Esophagus squamous epithelium (tissue), 5 donors: ENCODE data around the gene NANOS3. TPM values are rescaled to one million over a fixed set of nuclear protein-coding genes. Genes with fewer than 3 reads are reported as not detected.

Experiments used
- DNase-seq: peaks from one replicate; lab custom pipeline; 2025; lab: John Stamatoyannopoulos, UW
- H3K27ac ChIP-seq, 4 donors: fragments of 200-600 bp; sonication (generic); one replicate each; pipeline ENCODE4 v1.5.1; 2016 to 2019; ENCODE audit warnings: mild to moderate bottlenecking in 1 of 4
- H3K27me3 ChIP-seq, 4 donors: fragments of 200-600 bp; sonication (generic); 1 replicate in 3 of 4; 2 replicates in 1 of 4; pipeline versions ENCODE4 v1.5.1 to v1.6.0; 2017 to 2021; ENCODE audit warnings: antibody characterized with exemption in 1 of 4
- H3K36me3 ChIP-seq, 3 donors: fragments of 200-600 bp; sonication (generic); one replicate each; pipeline ENCODE4 v1.5.1; 2016 to 2019
- H3K4me1 ChIP-seq, 3 donors: fragments of 200-600 bp; sonication (generic); one replicate each; pipeline ENCODE4 v1.5.1; 2017 to 2019
- H3K4me3 ChIP-seq, 4 donors: fragments of 200-600 bp; sonication (generic); 1 replicate in 3 of 4; 2 replicates in 1 of 4; pipeline ENCODE4 v1.5.1; 2016 to 2019; ENCODE audit warnings: mild to moderate bottlenecking in 2 of 4, moderate library complexity in 1 of 4
- H3K9me3 ChIP-seq, 3 donors: fragments of 200-600 bp; sonication (generic); one replicate each; pipeline ENCODE4 v1.5.1; 2016 to 2019
- POLR2A ChIP-seq, 4 donors: fragments of 450-650 bp; IDR thresholded peaks; one replicate each; pipeline ENCODE4 v1.6.1; 2017; ENCODE audit warnings: antibody characterized with exemption in 4 of 4, mild to moderate bottlenecking in 4 of 4, moderate library complexity in 3 of 4
- WGBS, 2 donors: methylation state at CpG; one replicate each; pipeline ENCODE4 v1.1.5; 2018; 5-methylcytosine and 5-hydroxymethylcytosine counted together
- intact Hi-C: fragments of 100-400 bp; cut with DNase I; formaldehyde crosslinking; loops from one replicate; pipeline ENCODE4 v1.15.0; 2022
- total RNA-seq, 4 donors: library from RNA; depleted of rRNA; stranded (reverse); fragments of >200 nt; gene quantifications; one replicate each; pipeline ENCODE4 v1.1.0, GENCODE V29; 2016
- TF ChIP-seq, protein P1 (sequence below), 6 experiments: fragments of 450-650 bp in 4 of 6; fragments of 200-600 bp in 2 of 6; sonication (generic) in 2 of 6; IDR thresholded peaks; one replicate each; pipeline ENCODE4 v1.5.1; 2016 to 2019; ENCODE audit warnings: antibody characterized with exemption in 6 of 6, mild to moderate bottlenecking in 4 of 6, moderate library complexity in 4 of 6
- donor health status: DM: yes; HTN: yes; CAD: no.

Gene NANOS3
- total RNA-seq, 4 donors from 2014 or later = not detected

DNA sequence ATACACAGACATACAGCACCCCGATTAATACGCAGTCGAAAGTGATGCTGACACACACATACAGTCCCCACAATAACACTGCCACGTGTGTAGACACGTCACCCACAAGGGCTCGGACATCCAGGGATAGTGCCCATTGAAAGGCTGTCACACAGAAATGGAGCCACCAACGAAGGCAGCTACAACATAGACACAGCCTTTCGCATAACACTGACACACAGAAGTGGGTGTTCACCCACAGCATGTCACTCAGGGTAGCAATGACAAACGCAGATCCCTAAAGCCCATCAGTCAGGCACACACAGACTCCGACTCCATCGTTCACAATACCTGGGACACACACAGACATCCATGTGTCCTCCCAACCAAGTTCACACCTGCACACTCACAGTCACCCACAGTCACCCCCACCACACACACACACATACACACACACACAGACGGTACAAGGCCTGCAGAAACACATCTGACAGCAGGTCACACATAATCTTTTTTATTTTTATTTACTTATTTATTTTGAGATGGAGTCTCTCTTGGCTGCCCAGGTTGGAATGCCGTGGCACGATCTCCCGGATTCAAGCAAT is 10.4 kb upstream of the NANOS3 start:
- intact Hi-C loops = loop anchor here (10.0 kb wide), 1 partner anchor 272 kb away; no protein-coding TSS in a partner anchor
- H3K27me3 ChIP-seq = peaks cover 0 to 19% (median 0%) of the 10 kb centered on the region in 4 donors
- no peaks in the 10 kb centered on the region for H3K36me3 ChIP-seq
- peaks cover 10 to 43% (median 18%) of the 10 kb centered on the region in 3 donors for H3K4me1 ChIP-seq
- DNase-seq = no peak
- H3K4me3 ChIP-seq = peak overlapping the region in 3 of 4 donors; percentile 59 to 88 (median 73)
- 70 to 76% methylated on average over 11 to 15 of the region's 15 CpGs for WGBS, 2 donors
- no peak for TF ChIP-seq POLR2A (IDR thresholded peaks at IDR 0.05)
- H3K9me3 ChIP-seq = no peaks in the 10 kb centered on the region
- peak overlapping the region in 1 of 4 donors; percentile 67 for H3K27ac ChIP-seq

DNA sequence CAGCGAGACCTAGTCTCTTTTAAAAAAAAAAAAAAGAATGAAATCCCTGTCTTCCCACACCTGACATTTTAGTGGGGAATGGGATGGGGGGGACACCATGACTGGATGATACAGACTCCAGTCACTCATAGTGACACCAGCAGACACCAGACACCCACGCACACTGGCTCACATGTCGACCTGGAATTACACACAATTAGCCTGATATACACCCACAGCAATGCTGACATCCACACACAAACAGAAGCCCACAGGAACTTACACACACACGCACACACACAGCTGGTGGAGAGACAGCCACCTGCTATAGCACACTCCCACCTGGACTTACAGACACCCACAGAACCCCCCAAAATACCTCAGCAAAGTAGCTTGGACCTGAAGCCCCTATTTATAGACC is 8.3 kb upstream of the NANOS3 start:
- H3K4me3 ChIP-seq = no peak overlapping the region
- no peaks in the 10 kb centered on the region for H3K36me3 ChIP-seq
- WGBS, 2 donors = 62 to 75% methylated on average over 4 of the region's 4 CpGs
- H3K27ac ChIP-seq = no peak overlapping the region
- no peak for DNase-seq
- no peak for TF ChIP-seq POLR2A (IDR thresholded peaks at IDR 0.05)
- TF ChIP-seq, protein P1, sequence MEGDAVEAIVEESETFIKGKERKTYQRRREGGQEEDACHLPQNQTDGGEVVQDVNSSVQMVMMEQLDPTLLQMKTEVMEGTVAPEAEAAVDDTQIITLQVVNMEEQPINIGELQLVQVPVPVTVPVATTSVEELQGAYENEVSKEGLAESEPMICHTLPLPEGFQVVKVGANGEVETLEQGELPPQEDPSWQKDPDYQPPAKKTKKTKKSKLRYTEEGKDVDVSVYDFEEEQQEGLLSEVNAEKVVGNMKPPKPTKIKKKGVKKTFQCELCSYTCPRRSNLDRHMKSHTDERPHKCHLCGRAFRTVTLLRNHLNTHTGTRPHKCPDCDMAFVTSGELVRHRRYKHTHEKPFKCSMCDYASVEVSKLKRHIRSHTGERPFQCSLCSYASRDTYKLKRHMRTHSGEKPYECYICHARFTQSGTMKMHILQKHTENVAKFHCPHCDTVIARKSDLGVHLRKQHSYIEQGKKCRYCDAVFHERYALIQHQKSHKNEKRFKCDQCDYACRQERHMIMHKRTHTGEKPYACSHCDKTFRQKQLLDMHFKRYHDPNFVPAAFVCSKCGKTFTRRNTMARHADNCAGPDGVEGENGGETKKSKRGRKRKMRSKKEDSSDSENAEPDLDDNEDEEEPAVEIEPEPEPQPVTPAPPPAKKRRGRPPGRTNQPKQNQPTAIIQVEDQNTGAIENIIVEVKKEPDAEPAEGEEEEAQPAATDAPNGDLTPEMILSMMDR (IDR thresholded peaks at IDR 0.05) = no peak
- peaks cover 0 to 20% (median 0%) of the 10 kb centered on the region in 4 donors for H3K27me3 ChIP-seq
- H3K4me1 ChIP-seq = peaks cover 11 to 42% (median 18%) of the 10 kb centered on the region in 3 donors
- intact Hi-C loops = loop anchor here (10.0 kb wide), 1 partner anchor 274 kb away; no protein-coding TSS in a partner anchor
- no peaks in the 10 kb centered on the region for H3K9me3 ChIP-seq

DNA sequence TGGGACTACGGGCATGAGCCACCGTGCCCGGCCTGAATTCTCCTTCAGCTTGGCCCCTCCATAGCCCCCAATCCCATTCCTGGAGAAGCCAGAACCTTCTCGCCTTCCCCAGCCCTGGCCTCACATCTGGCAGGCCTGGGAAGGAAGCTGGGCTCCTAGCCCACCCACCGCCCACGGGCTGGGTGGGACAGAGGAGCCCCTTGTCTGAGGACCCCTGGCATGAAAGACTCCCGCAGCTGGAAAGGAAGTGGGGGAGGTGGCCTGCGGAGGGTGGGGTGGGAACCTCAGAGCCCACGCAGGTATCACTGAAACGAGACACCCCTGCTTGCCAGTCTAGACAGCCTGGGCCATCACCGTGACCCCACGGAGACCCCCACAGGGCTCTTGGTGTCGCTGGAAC is 7.7 kb upstream of the NANOS3 start:
- peaks cover 0 to 25% (median 0%) of the 10 kb centered on the region in 4 donors for H3K27me3 ChIP-seq
- no peak overlapping the region for H3K27ac ChIP-seq
- peaks cover 11 to 42% (median 18%) of the 10 kb centered on the region in 3 donors for H3K4me1 ChIP-seq
- 84 to 87% methylated on average over 8 to 10 of the region's 13 CpGs for WGBS, 2 donors
- intact Hi-C loops = loop anchor here (10.0 kb wide), 1 partner anchor 274 kb away; no protein-coding TSS in a partner anchor
- TF ChIP-seq, protein P1 (IDR thresholded peaks at IDR 0.05) = no peak
- no peak for TF ChIP-seq POLR2A (IDR thresholded peaks at IDR 0.05)
- no peaks in the 10 kb centered on the region for H3K36me3 ChIP-seq
- no peaks in the 10 kb centered on the region for H3K9me3 ChIP-seq
- no peak for DNase-seq
- H3K4me3 ChIP-seq = no peak overlapping the region

DNA sequence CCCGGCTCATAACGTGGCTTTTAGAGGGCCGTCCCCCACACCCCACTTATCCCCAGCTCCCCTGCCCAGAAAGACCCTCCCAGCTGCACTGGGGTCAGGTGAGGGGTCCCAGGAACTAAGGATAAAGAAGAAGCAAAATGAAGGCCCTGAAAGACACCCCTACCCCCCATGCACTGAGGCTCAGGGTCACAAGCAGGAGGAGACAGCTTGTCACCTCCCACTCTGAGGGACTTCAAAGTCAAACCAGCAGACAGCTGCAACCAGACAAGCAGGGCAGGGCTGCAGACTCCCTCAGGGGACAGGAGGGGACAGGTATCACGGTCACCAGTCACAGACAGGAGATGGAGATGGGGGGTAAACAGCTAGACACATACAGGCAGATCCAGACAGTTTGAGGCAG is 6.1 kb upstream of the NANOS3 start:
- TF ChIP-seq POLR2A (IDR thresholded peaks at IDR 0.05) = no peak
- TF ChIP-seq, protein P1 (IDR thresholded peaks at IDR 0.05) = no peak
- no peaks in the 10 kb centered on the region for H3K9me3 ChIP-seq
- no peak overlapping the region for H3K27ac ChIP-seq
- peaks cover 10 to 28% (median 11%) of the 10 kb centered on the region in 3 donors for H3K4me1 ChIP-seq
- peaks cover 0 to 13% (median 0%) of the 10 kb centered on the region in 4 donors for H3K27me3 ChIP-seq
- WGBS, 2 donors = 56 to 90% methylated on average over 1 to 3 of the region's 4 CpGs
- intact Hi-C loops = no loop called here
- H3K4me3 ChIP-seq = no peak overlapping the region
- no peak for DNase-seq
- no peaks in the 10 kb centered on the region for H3K36me3 ChIP-seq

DNA sequence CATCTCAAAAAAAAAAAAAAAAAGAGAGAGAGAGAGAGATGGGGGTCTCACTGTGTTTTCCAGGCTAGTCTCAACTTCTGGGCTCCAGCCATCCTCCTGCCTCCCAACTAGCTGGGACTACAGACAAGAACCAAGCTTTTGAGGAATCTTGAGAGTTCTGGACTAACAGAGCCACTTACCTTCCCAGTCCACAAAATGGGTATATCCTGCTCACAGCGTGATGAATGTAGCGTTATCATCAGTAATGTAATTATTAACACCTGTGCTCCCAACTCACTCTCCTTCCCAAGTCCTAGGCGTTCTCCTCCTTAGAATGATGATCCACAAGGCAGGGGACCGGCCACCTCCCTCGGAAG is 4.6 kb upstream of the NANOS3 start:
- no peak for TF ChIP-seq POLR2A (IDR thresholded peaks at IDR 0.05)
- TF ChIP-seq, protein P1 (IDR thresholded peaks at IDR 0.05) = no peak
- no peaks in the 10 kb centered on the region for H3K9me3 ChIP-seq
- WGBS, 2 donors = 44 to 47% methylated on average over 2 of the region's 5 CpGs
- H3K27ac ChIP-seq = no peak overlapping the region
- peak overlapping the region in 3 of 4 donors; percentile 46 to 69 (median 54) for H3K4me3 ChIP-seq
- intact Hi-C loops = no loop called here
- DNase-seq = no peak
- H3K27me3 ChIP-seq = peaks cover 0 to 6% (median 0%) of the 10 kb centered on the region in 4 donors
- H3K36me3 ChIP-seq = no peaks in the 10 kb centered on the region
- H3K4me1 ChIP-seq = peaks cover 5 to 21% (median 5%) of the 10 kb centered on the region in 3 donors
